ENCODE results near the gene ABCB9. TPM values are rescaled to one million over a fixed set of nuclear protein-coding genes. Genes with fewer than 3 reads are reported as not detected.
A peak's percentile ranks its signal among the peaks of the same experiment; 100 is the strongest.

ABCB9 gene
- total and polyA plus RNA-seq, 2 donors, result 1.8 to 2.1 TPM

DNA sequence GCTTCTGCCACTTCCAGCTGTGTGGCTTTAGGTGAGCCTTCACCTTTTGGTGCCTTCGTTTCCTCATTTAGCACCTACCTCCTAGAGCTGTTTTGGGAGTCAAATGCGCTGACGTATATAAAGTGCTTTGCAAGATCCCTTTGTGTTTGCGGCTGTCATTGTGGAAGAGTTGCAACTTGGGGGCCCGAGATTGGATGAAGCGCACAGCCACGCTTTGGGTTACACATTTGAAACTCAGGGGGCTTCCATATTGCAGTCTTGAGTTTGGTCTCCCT, 13.6 kb upstream of the ABCB9 start:
- Histone ChIP-seq H3K9me3 (ENCODE audit: control insufficient read depth in 2 of 2, insufficient read depth in 1 of 2, low read length in 1 of 2) (no peaks in the 10 kb centered on the region), H3K4me1 (ENCODE audit: control insufficient read depth in 2 of 2, insufficient read depth in 2 of 2, low read length in 2 of 2) (peaks cover 33 to 69% of the 10 kb centered on the region in 2 donors), H3K4me3 (ENCODE audit: low read length in 2 of 2) (peak overlapping the region; percentile 77 to 93), H3K27me3 (ENCODE audit: control insufficient read depth in 2 of 2, insufficient read depth in 1 of 2, low read length in 1 of 2) (no peaks in the 10 kb centered on the region), H3K36me3 (ENCODE audit: control insufficient read depth in 2 of 2, insufficient read depth in 2 of 2, low read length in 1 of 2) (peaks cover 37 to 58% of the 10 kb centered on the region in 2 donors), H3K27ac (ENCODE audit: low read depth in 1 of 2, low read length in 1 of 2) (peak overlapping the region; percentile 71 to 88)
- 20% methylated on average over 7 of the region's 7 CpGs for WGBS
- DNase-seq (ENCODE audit: low read depth in 6 of 9, low spot score in 9 of 9), result peak in 1 of 9 donors; percentile 53

DNA sequence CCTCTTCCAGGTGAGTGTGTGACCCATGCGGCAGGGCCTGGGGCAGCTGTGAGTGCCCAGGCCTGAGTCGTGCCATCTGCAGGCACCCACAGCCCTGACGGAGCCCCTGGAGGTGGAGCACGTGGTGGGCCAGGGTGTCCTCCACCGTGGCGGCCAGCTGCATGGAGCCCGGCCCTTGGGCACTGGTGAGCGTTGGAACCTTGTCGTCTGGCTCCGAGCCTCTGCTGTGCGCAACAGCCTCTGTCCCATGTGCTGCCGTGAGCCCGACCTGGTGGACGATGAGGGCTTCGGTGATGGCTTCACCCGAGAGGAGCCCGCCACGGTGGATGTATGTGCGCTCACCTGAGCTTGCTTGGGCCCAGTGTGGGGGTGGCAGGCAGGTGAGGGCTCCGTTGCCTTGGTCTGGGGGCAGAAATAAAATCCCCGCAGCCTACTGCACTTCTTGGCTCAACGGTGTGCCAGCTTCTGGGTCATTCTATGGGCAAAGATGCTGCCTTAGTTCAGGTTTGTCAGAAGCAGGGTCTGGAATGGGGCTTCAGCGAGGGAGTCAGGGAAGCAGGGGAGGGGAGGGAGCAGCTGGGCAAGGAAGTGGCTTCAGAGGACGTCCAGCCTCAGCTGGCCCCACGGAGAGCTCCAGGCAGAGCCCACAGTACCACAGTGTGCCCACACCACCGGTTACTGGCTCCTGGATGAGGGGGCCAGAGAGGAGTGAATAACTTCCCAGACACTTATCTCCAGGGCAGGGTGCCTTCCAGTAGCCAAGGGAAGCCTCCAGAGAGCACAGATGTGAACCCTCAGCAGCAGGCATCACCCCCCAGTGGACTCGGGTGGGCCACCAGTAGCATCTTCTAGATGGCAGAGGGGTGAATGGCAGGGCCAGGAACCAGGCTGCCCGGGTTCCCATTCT, 13.0 kb upstream of the ABCB9 start:
- DNase-seq (ENCODE audit: low read depth in 6 of 9, low spot score in 9 of 9), result no peak
- H3K4me1 ChIP-seq (ENCODE audit: control insufficient read depth in 2 of 2, insufficient read depth in 2 of 2, low read length in 2 of 2), result peaks cover 33 to 65% of the 10 kb centered on the region in 2 donors
- 89% methylated on average over 28 of the region's 28 CpGs for WGBS

DNA sequence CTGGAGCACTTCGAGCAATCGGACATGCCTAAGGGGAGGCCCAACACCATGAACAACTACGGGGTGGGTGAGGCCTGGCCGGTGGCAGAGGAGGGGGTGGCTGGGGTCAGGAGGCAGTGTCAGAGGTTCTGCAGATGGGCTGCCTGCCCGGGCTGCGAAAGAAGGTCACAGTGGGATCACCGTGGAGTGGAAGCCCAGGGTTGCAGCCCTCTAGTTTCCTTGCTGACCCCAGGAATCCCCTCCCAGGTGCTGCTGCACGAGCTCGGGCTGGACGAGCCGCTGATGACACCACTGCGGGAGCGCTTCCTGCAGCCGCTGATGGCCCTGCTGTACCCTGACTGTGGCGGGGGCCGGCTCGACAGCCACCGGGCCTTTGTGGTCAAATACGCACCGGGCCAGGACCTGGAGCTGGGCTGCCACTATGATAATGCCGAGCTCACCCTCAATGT, 12.3 kb upstream of the ABCB9 start:
- Histone ChIP-seq H3K36me3 (ENCODE audit: control insufficient read depth in 2 of 2, insufficient read depth in 2 of 2, low read length in 1 of 2) (peaks cover 24 to 45% of the 10 kb centered on the region in 2 donors), H3K4me1 (ENCODE audit: control insufficient read depth in 2 of 2, insufficient read depth in 2 of 2, low read length in 2 of 2) (peaks cover 33 to 64% of the 10 kb centered on the region in 2 donors), H3K27ac (ENCODE audit: low read depth in 1 of 2, low read length in 1 of 2) (no peak overlapping the region), H3K27me3 (ENCODE audit: control insufficient read depth in 2 of 2, insufficient read depth in 1 of 2, low read length in 1 of 2) (no peaks in the 10 kb centered on the region), H3K9me3 (ENCODE audit: control insufficient read depth in 2 of 2, insufficient read depth in 1 of 2, low read length in 1 of 2) (no peaks in the 10 kb centered on the region), H3K4me3 (ENCODE audit: low read length in 2 of 2) (no peak overlapping the region)
- DNase-seq (ENCODE audit: low read depth in 6 of 9, low spot score in 9 of 9), result no peak
- WGBS, result 97% methylated on average over 21 of the region's 21 CpGs

More for the DNA sequence above, 13.0 kb upstream of the ABCB9 start:
- Histone ChIP-seq H3K27ac (ENCODE audit: low read depth in 1 of 2, low read length in 1 of 2) (peak overlapping the region in 1 of 2 donors; percentile 71), H3K9me3 (ENCODE audit: control insufficient read depth in 2 of 2, insufficient read depth in 1 of 2, low read length in 1 of 2) (no peaks in the 10 kb centered on the region), H3K36me3 (ENCODE audit: control insufficient read depth in 2 of 2, insufficient read depth in 2 of 2, low read length in 1 of 2) (peaks cover 32 to 52% of the 10 kb centered on the region in 2 donors), H3K27me3 (ENCODE audit: control insufficient read depth in 2 of 2, insufficient read depth in 1 of 2, low read length in 1 of 2) (no peaks in the 10 kb centered on the region), H3K4me3 (ENCODE audit: low read length in 2 of 2) (peak overlapping the region; percentile 77 to 93)

DNA sequence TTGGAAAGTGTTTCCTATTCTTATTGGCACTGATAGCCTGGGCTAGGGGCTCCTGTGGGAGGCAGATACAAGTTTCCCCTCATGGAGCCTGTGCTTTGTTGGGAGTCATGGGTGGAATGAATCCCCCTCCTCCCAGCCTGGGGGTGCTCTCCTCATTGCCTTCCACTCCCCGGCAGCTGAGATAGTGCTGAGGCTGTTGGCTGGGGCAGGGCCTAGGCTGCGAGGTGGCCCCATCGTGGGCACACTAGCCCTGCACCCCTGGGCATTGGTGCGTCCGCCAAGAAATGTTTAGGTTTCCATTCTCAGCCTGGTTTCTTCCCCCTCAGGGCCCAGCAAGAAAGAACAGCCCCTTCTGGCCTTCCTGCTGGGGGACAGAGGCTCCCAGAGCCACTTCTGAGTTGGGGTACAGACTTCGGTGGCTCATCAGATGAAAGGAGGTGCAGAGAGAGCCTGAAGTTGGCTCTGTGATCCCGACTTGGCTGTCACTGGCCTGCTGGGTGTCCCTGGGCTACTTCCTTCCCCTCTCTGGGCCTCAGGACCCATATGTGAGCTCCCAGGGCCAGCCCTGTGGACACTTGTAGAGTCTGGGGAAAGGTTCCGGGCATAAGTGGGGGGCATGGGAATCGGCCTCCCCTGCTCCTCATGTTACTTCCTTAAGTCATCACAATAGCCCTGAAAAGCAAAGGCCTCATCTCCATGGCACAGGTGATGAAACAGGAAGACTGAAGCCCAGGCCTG, 11.6 kb upstream of the ABCB9 start:
- Histone ChIP-seq H3K4me3 (ENCODE audit: low read length in 2 of 2) (no peak overlapping the region), H3K36me3 (ENCODE audit: control insufficient read depth in 2 of 2, insufficient read depth in 2 of 2, low read length in 1 of 2) (peaks cover 17 to 38% of the 10 kb centered on the region in 2 donors), H3K27ac (ENCODE audit: low read depth in 1 of 2, low read length in 1 of 2) (no peak overlapping the region), H3K27me3 (ENCODE audit: control insufficient read depth in 2 of 2, insufficient read depth in 1 of 2, low read length in 1 of 2) (no peaks in the 10 kb centered on the region), H3K9me3 (ENCODE audit: control insufficient read depth in 2 of 2, insufficient read depth in 1 of 2, low read length in 1 of 2) (no peaks in the 10 kb centered on the region), H3K4me1 (ENCODE audit: control insufficient read depth in 2 of 2, insufficient read depth in 2 of 2, low read length in 2 of 2) (peaks cover 33 to 59% of the 10 kb centered on the region in 2 donors)
- no peak for DNase-seq (ENCODE audit: low read depth in 6 of 9, low spot score in 9 of 9)
- WGBS, result 97% methylated on average over 9 of the region's 9 CpGs

DNA sequence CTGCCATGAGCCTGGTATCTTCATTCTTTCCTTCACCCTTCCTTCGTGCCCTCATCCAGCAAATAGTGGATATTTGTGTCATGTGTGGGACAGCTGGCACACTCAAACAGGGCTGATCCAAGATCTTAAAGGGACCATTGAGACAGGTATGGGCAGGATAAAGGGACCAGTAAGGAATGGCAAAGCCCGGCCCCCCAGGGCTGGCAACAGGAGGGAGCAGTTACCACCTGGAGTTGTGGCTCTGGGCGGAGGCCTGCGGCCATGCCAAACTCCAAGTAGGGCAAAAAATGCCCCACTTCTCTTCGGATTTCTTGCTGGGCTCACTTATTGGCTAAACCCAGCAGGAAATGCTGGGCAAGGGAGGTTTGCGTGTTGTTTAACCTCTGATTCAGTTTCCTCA, 10.9 kb upstream of the ABCB9 start:
- Histone ChIP-seq H3K36me3 (ENCODE audit: control insufficient read depth in 2 of 2, insufficient read depth in 2 of 2, low read length in 1 of 2) (peaks cover 14 to 31% of the 10 kb centered on the region in 2 donors), H3K27me3 (ENCODE audit: control insufficient read depth in 2 of 2, insufficient read depth in 1 of 2, low read length in 1 of 2) (no peaks in the 10 kb centered on the region), H3K27ac (ENCODE audit: low read depth in 1 of 2, low read length in 1 of 2) (no peak overlapping the region), H3K9me3 (ENCODE audit: control insufficient read depth in 2 of 2, insufficient read depth in 1 of 2, low read length in 1 of 2) (no peaks in the 10 kb centered on the region), H3K4me1 (ENCODE audit: control insufficient read depth in 2 of 2, insufficient read depth in 2 of 2, low read length in 2 of 2) (peaks cover 28 to 52% of the 10 kb centered on the region in 2 donors), H3K4me3 (ENCODE audit: low read length in 2 of 2) (no peak overlapping the region)
- DNase-seq (ENCODE audit: low read depth in 6 of 9, low spot score in 9 of 9), result no peak
- 97% methylated on average over 6 of the region's 6 CpGs for WGBS

DNA sequence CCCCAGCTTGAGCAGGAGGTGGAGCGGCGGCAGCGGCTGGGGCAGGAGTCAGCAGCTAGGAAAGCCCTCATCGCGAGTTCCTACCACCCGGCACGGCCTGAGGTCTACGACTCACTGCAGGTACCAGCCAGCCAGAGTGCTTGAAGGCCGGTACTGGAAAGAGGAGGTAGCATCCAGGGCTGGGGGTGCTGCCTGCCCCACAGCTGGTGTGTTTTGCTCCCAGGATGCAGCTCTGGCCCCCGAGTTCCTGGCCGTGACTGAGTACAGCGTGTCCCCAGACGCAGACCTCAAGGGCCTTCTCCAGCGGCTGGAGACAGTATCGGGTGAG, 10.3 kb upstream of the ABCB9 start:
- peaks cover 23 to 47% of the 10 kb centered on the region in 2 donors for H3K4me1 ChIP-seq (ENCODE audit: control insufficient read depth in 2 of 2, insufficient read depth in 2 of 2, low read length in 2 of 2)
- WGBS, result 98% methylated on average over 15 of the region's 15 CpGs

DNA sequence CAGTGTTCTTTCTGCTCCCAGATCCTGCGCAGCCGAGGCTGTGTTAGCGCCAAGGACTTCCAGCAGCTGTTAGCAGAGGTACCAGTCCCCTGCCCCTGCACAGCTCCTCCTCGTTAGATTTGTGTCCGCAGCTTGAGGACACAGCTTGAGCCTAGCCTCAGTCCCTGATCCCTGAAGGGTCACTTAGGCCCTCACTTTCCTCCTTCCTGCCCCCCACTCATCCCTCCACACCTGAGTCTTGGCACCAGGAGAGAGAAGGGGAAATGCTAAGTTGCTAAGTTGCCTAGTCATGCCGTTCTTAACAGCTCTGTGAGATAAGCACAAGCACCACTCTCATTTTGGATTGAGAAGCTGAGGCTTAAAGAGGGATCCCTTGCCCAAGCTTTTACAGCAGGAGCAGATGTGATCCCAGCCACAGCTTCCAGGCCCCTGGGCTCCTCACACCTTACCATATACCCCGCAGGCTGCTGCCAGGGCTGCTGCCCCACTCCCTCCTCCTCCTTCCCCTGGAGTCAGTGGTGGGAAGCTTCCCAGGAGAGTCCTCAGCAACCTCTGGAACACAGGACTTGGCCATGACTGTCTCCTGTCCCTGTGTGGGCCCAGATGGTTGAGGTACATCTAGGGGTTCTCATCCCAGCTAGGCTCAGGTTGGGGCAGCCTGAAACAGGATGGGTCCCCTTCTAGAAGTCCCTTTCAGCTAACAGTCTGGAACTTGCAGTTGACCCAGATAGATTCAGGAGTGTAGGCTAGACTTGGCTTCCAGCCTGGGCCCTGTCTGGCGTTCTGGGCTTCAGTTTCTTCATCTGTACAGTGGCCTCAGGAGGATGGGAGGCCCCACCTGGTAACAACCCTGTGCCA, 9.8 kb upstream of the ABCB9 start:
- Histone ChIP-seq H3K27me3 (ENCODE audit: control insufficient read depth in 2 of 2, insufficient read depth in 1 of 2, low read length in 1 of 2) (no peaks in the 10 kb centered on the region), H3K4me3 (ENCODE audit: low read length in 2 of 2) (peak overlapping the region; percentile 71 to 95), H3K27ac (ENCODE audit: low read depth in 1 of 2, low read length in 1 of 2) (peak overlapping the region in 1 of 2 donors; percentile 99), H3K4me1 (ENCODE audit: control insufficient read depth in 2 of 2, insufficient read depth in 2 of 2, low read length in 2 of 2) (peaks cover 23 to 41% of the 10 kb centered on the region in 2 donors), H3K9me3 (ENCODE audit: control insufficient read depth in 2 of 2, insufficient read depth in 1 of 2, low read length in 1 of 2) (no peaks in the 10 kb centered on the region), H3K36me3 (ENCODE audit: control insufficient read depth in 2 of 2, insufficient read depth in 2 of 2, low read length in 1 of 2) (peaks cover 13 to 27% of the 10 kb centered on the region in 2 donors)
- 20% methylated on average over 8 of the region's 8 CpGs for WGBS
- DNase-seq (ENCODE audit: low read depth in 6 of 9, low spot score in 9 of 9), result peak in 1 of 9 donors; percentile 15

More for the DNA sequence above, 10.3 kb upstream of the ABCB9 start:
- Histone ChIP-seq H3K27ac (ENCODE audit: low read depth in 1 of 2, low read length in 1 of 2) (no peak overlapping the region), H3K9me3 (ENCODE audit: control insufficient read depth in 2 of 2, insufficient read depth in 1 of 2, low read length in 1 of 2) (no peaks in the 10 kb centered on the region), H3K27me3 (ENCODE audit: control insufficient read depth in 2 of 2, insufficient read depth in 1 of 2, low read length in 1 of 2) (no peaks in the 10 kb centered on the region), H3K36me3 (ENCODE audit: control insufficient read depth in 2 of 2, insufficient read depth in 2 of 2, low read length in 1 of 2) (peaks cover 13 to 27% of the 10 kb centered on the region in 2 donors), H3K4me3 (ENCODE audit: low read length in 2 of 2) (no peak overlapping the region)
- peak in 1 of 9 donors; percentile 3 for DNase-seq (ENCODE audit: low read depth in 6 of 9, low spot score in 9 of 9)

DNA sequence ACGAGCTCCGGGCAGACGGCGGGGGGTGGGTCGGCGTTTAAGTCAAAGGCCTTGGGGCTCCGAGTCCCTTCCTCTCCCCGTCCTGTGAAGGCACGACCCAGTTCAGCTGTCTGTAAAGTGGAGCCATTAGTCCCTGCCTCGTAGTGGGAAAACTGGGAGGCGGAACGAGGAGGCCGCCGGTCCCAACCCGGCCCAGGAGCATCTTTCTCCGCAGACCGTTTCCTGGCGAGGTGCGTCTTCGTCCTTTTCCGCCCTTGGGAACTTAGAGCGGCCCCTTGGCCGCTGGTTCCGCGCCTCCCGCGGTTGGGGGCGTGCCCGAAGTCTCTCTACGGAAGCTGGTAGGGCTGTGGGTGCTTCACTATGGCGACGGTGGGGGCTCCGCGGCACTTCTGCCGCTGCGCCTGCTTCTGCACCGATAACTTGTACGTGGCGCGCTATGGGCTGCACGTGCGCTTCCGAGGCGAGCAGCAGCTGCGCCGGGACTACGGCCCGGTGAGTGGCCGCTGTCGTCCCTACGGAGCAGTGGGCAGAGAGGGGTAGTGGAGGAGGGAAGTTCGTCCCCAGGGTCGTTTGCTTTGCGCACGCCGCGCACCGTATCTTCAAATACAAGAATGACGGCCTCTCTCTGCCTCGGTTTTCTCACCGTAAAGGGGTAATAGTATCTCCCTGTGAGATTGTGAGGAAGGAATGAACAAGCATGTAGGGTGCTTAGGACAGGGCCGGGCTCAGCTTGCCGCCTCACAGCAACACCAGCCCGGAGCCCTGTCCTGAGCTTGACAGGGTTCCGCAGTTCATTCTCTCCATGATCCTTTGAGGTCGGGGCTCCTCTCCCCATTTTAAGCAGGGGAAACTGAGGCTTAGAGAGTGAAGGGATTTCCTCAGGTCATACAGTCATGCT, 8.9 kb upstream of the ABCB9 start, which contains the start of gene OGFOD2:
Gene OGFOD2, plus strand, starts transcription at position 353 of the 898 bp plus-strand sequence. Its CDS starts 8 bp downstream, at position 361.
- Histone ChIP-seq H3K36me3 (ENCODE audit: control insufficient read depth in 2 of 2, insufficient read depth in 2 of 2, low read length in 1 of 2) (peaks cover 13 to 27% of the 10 kb centered on the region in 2 donors), H3K4me1 (ENCODE audit: control insufficient read depth in 2 of 2, insufficient read depth in 2 of 2, low read length in 2 of 2) (peaks cover 23 to 41% of the 10 kb centered on the region in 2 donors), H3K9me3 (ENCODE audit: control insufficient read depth in 2 of 2, insufficient read depth in 1 of 2, low read length in 1 of 2) (no peaks in the 10 kb centered on the region), H3K4me3 (ENCODE audit: low read length in 2 of 2) (peak within 1 kb of the TSS; percentile 71 to 95), H3K27ac (ENCODE audit: low read depth in 1 of 2, low read length in 1 of 2) (peak within 1 kb of the TSS; percentile 97 to 99), H3K27me3 (ENCODE audit: control insufficient read depth in 2 of 2, insufficient read depth in 1 of 2, low read length in 1 of 2) (no peaks in the 10 kb centered on the region)
- peak; percentile 84 to 97 (median 91) for DNase-seq (ENCODE audit: low read depth in 6 of 9, low spot score in 9 of 9)
- under 1% methylated on average over 66 of the region's 66 CpGs for WGBS

All from thymus (tissue), 11 donors.